Lung (tissue), 12 donors: ENCODE measurements around the gene AHRR. TPM values are rescaled to one million over a fixed set of nuclear protein-coding genes. Genes with fewer than 3 reads are reported as not detected.

Experiments
- ATAC-seq: fragments of 200-7000 bp; cut with Tn5 transposase; one replicate; pipeline ENCODE4 v1.9.1; 2020; ENCODE audit warnings: moderate number of reproducible peaks; ENCODE audit not compliant: insufficient read depth, low FRiP score
- DNase-seq, 3 donors: peaks; one replicate each; pipeline ENCODE4 v3.0.0-alpha.2; 2013 to 2017
- H3K27ac ChIP-seq, 2 donors: one replicate each; pipeline ENCODE4 v1.5.1; 2013; ENCODE audit warnings: mild to moderate bottlenecking in 2 of 2, moderate library complexity in 2 of 2, control low read depth in 1 of 2, inconsistent platforms in 1 of 2, low read depth in 1 of 2, low read length in 1 of 2
- H3K27me3 ChIP-seq, 3 donors: one replicate each; pipeline ENCODE4 v1.5.1; 2013; ENCODE audit warnings: low read length in 2 of 3; ENCODE audit not compliant: control insufficient read depth in 3 of 3, insufficient read depth in 3 of 3
- H3K36me3 ChIP-seq, 4 donors: one replicate each; pipeline ENCODE4 v1.5.1; 2013; ENCODE audit warnings: low read length in 4 of 4, mild to moderate bottlenecking in 1 of 4, moderate library complexity in 1 of 4; ENCODE audit not compliant: control insufficient read depth in 4 of 4, insufficient read depth in 4 of 4
- H3K4me1 ChIP-seq, 5 donors: one replicate each; pipeline ENCODE4 v1.5.1; 2013; ENCODE audit warnings: low read length in 5 of 5, mild to moderate bottlenecking in 2 of 5, moderate library complexity in 1 of 5; ENCODE audit not compliant: control insufficient read depth in 5 of 5, insufficient read depth in 5 of 5
- H3K4me3 ChIP-seq: one replicate; pipeline ENCODE4 v1.5.1; 2013; ENCODE audit warnings: mild to moderate bottlenecking, control low read depth, moderate library complexity
- H3K9ac ChIP-seq, 2 donors: one replicate each; pipeline ENCODE4 v1.5.1; 2013; ENCODE audit warnings: low read length in 2 of 2, control low read depth in 1 of 2; ENCODE audit not compliant: insufficient read depth in 1 of 2
- H3K9me3 ChIP-seq, 4 donors: one replicate each; pipeline ENCODE4 v1.5.1; 2013; ENCODE audit warnings: low read length in 3 of 4, mild to moderate bottlenecking in 1 of 4, moderate library complexity in 1 of 4; ENCODE audit not compliant: control insufficient read depth in 4 of 4, insufficient read depth in 3 of 4
- CTCF ChIP-seq: IDR thresholded peaks from 2 replicates; pipeline ENCODE4 v1.5.1; 2012; ENCODE audit warnings: mild to moderate bottlenecking; ENCODE audit errors: control extremely low read depth, extremely low read depth
- WGBS, 2 donors: extraction: QIAGEN DNeasy Blood & Tissue Kit; methylation state at CpG; one replicate each; pipeline ENCODE4 v1.1.7; 2013; 5-methylcytosine and 5-hydroxymethylcytosine counted together
- polyA plus RNA-seq, 2 donors: library from polyadenylated mRNA; stranded (reverse); fragments of 200-250 nt; gene quantifications; one replicate each; pipeline ENCODE4 v1.2.1, GENCODE V29; 2013
- total RNA-seq, 2 donors: library from RNA; depleted of rRNA in 1 of 2; stranded (reverse); fragments of >200 nt in 1 of 2; gene quantifications; one replicate each; pipeline ENCODE4 v1.2.1, GENCODE V29; 2014 to 2021
- donor health status: control.
- donor health status: control.
- donor health status: Bipolar disorder and iron deficiency.
- donor health status: healthy.
- donor health status: DM: yes; HTN: yes; CAD: no.

Gene AHRR
- total and polyA plus RNA-seq, 4 donors = 0.63 to 8.8 (median 2.8) TPM

GRCh38 chr5:378976-379742 lies 57.6 kb downstream of the AHRR start:
- DNase-seq (no peak), ATAC-seq (no peak)
- 91 to 94% methylated on average over 16 of the region's 16 CpGs for WGBS, 2 donors
- H3K4me3 ChIP-seq = no peak overlapping the region
- H3K9me3 ChIP-seq = no peaks in the 10 kb centered on the region
- no peaks in the 10 kb centered on the region for H3K27me3 ChIP-seq
- H3K4me1 ChIP-seq = peaks cover 0 to 7% (median 0%) of the 10 kb centered on the region in 5 donors
- peaks cover 0 to 4% (median 0%) of the 10 kb centered on the region in 4 donors for H3K36me3 ChIP-seq
- no peak for TF ChIP-seq CTCF
- no peak overlapping the region for H3K9ac ChIP-seq
- H3K27ac ChIP-seq = no peak overlapping the region

GRCh38 chr5:380701-381309 lies 59.3 kb downstream of the AHRR start:
- Histone ChIP-seq H3K4me1 (no peaks in the 10 kb centered on the region), H3K9me3 (peaks cover 0 to 4% (median 0%) of the 10 kb centered on the region in 4 donors), H3K27ac (peak overlapping the region in 1 of 2 donors; percentile 1), H3K27me3 (no peaks in the 10 kb centered on the region), H3K36me3 (peaks cover 0 to 12% (median 0%) of the 10 kb centered on the region in 4 donors), H3K4me3 (no peak overlapping the region), H3K9ac (no peak overlapping the region)
- ATAC-seq (no peak), DNase-seq (peak in 1 of 3 donors; percentile 3)
- WGBS, 2 donors = 69 to 88% methylated on average over 2 of the region's 2 CpGs
- TF ChIP-seq CTCF = no peak

GRCh38 chr5:383066-383465 lies 61.6 kb downstream of the AHRR start:
- Histone ChIP-seq H3K9ac (no peak overlapping the region), H3K9me3 (peaks cover 0 to 4% (median 0%) of the 10 kb centered on the region in 4 donors), H3K27ac (no peak overlapping the region), H3K4me1 (peaks cover 0 to 3% (median 0%) of the 10 kb centered on the region in 5 donors), H3K36me3 (peaks cover 0 to 12% (median 0%) of the 10 kb centered on the region in 4 donors), H3K27me3 (no peaks in the 10 kb centered on the region), H3K4me3 (no peak overlapping the region)
- no peak for TF ChIP-seq CTCF
- no peak for ATAC-seq
- DNase-seq = no peak
